GM12878 (cell line): ENCODE data around the gene STT3B. TPM values are rescaled to one million over a fixed set of nuclear protein-coding genes. Genes with fewer than 3 reads are reported as not detected.

Experiments used
- ATAC-seq: fragments of 200-7000 bp; cut with Tn5 transposase; 3 replicates; pipeline ENCODE4 v1.9.1; 2020; ENCODE audit warnings: mild to moderate bottlenecking, moderate library complexity
- BruUV-seq: library from RNA; stranded (reverse); fragments of 400-500 nt; replicated peaks from 2 replicates; lab custom pipeline; 2021; lab: Mats Ljungman, UMichigan
- CTCF ChIA-PET: fragments of 300-600 bp; sonication (Branson Sonifier 250); formaldehyde crosslinking; extraction: SDS; loops from one replicate; lab custom pipeline; 2021; ENCODE audit warnings: inconsistent platforms; lab: Yijun Ruan, JAX
- POLR2A ChIA-PET: fragments of 350-600 bp; formaldehyde crosslinking; extraction: SDS; loops from one replicate; lab custom pipeline; 2021; ENCODE audit warnings: inconsistent platforms; lab: Charles Lee
- RAD21 ChIA-PET: fragments of 300-600 bp; sonication (Branson Sonifier 250); formaldehyde crosslinking; loops from one replicate; lab custom pipeline; 2023; ENCODE audit warnings: antibody characterized with exemption; ENCODE audit not compliant: unreplicated experiment; lab: Charles Lee
- SMC1A ChIA-PET: fragments of 300-600 bp; sonication (Branson Sonifier 250); formaldehyde crosslinking; loops from one replicate; lab custom pipeline; 2023; ENCODE audit not compliant: unreplicated experiment, uncharacterized antibody; lab: Charles Lee
- DNase-seq: peaks from one replicate; pipeline ENCODE4 v3.0.0-alpha.2; 2011; ENCODE audit warnings: low read depth, low spot score
- FAIRE-seq: peaks from 3 replicates; lab custom pipeline; 2011; peaks lifted over from hg19 to GRCh38; lab: Jason Lieb, UNC
- H2AFZ ChIP-seq: 2 replicates; pipeline ENCODE4 v1.6.0; 2011; ENCODE audit warnings: low read depth, low read length, control low read depth; ENCODE audit not compliant: control insufficient read depth
- H3K27ac ChIP-seq: 2 replicates; pipeline ENCODE4 v1.5.1; 2011; ENCODE audit warnings: control low read depth; ENCODE audit not compliant: control insufficient read depth, insufficient read depth
- H3K27me3 ChIP-seq, 2 experiments: replicated peaks in 1 of 2; 2 replicates each; pipeline versions ENCODE4 v1.6.0 to v1.6.1; 2011; ENCODE audit warnings: low read length in 1 of 2; ENCODE audit not compliant: control insufficient read depth in 2 of 2, insufficient read depth in 2 of 2
- H3K36me3 ChIP-seq, 2 experiments: 2 replicates each; pipeline ENCODE4 v1.5.1; 2011; ENCODE audit warnings: low read length in 1 of 2; ENCODE audit not compliant: control insufficient read depth in 2 of 2, insufficient read depth in 2 of 2
- H3K4me1 ChIP-seq: 2 replicates; pipeline ENCODE4 v1.6.1; 2011; ENCODE audit warnings: mild to moderate bottlenecking, low read length, moderate library complexity, mixed read lengths; ENCODE audit not compliant: control insufficient read depth, insufficient read depth
- H3K4me2 ChIP-seq: 2 replicates; pipeline ENCODE4 v1.6.0; 2011; ENCODE audit warnings: control low read depth; ENCODE audit not compliant: control insufficient read depth, insufficient read depth
- H3K4me3 ChIP-seq: fragments of 200-600 bp; sonication (generic); 2 replicates; pipeline ENCODE4 v1.5.1; 2016
- H3K79me2 ChIP-seq: 2 replicates; pipeline ENCODE4 v1.6.0; 2011; ENCODE audit warnings: low read length; ENCODE audit not compliant: control insufficient read depth, insufficient read depth
- H3K9ac ChIP-seq: 2 replicates; pipeline ENCODE4 v1.8.0; 2011; ENCODE audit warnings: low read length, control low read depth, mixed read lengths; ENCODE audit not compliant: control insufficient read depth, insufficient read depth
- H3K9me3 ChIP-seq: replicated peaks from 3 replicates; pipeline ENCODE4 v1.5.1; 2011; ENCODE audit warnings: mild to moderate bottlenecking, low read length; ENCODE audit not compliant: control insufficient read depth, insufficient read depth
- H4K20me1 ChIP-seq: 2 replicates; pipeline ENCODE4 v1.6.0; 2011; ENCODE audit not compliant: control insufficient read depth, insufficient read depth
- CEBPZ ChIP-seq: fragments of 150-350 bp; IDR thresholded peaks from 2 replicates; pipeline ENCODE4 v1.6.1; 2016; ENCODE audit warnings: low read depth, low read length
- ELK1 ChIP-seq: IDR thresholded peaks from 2 replicates; pipeline ENCODE4 v1.6.1; 2012; ENCODE audit warnings: low read depth, low read length, improper control_type of control experiment
- FOS ChIP-seq: IDR thresholded peaks from 3 replicates; pipeline ENCODE4 v1.6.1; 2011; ENCODE audit warnings: borderline replicate concordance; ENCODE audit not compliant: insufficient read length; ENCODE audit errors: extremely low read depth
- JUND ChIP-seq: IDR thresholded peaks from 2 replicates; pipeline ENCODE4 v1.6.1; 2012; ENCODE audit warnings: low read depth, mild to moderate bottlenecking, low read length, improper control_type of control experiment, moderate library complexity
- KDM1A ChIP-seq: fragments of 200-600 bp; sonication (generic); IDR thresholded peaks from 2 replicates; pipeline ENCODE4 v1.6.1; 2016; ENCODE audit warnings: borderline replicate concordance
- POU2F2 ChIP-seq: IDR thresholded peaks from 3 replicates; pipeline ENCODE4 v1.6.1; 2011; ENCODE audit warnings: low read depth, mild to moderate bottlenecking, low read length, borderline replicate concordance
- RAD51 ChIP-seq: fragments of 450-650 bp; IDR thresholded peaks from 2 replicates; pipeline ENCODE4 v1.6.1; 2016; ENCODE audit warnings: moderate library complexity, mild to moderate bottlenecking, inconsistent platforms
- REST ChIP-seq: IDR thresholded peaks from 2 replicates; pipeline ENCODE4 v1.6.1; 2012; ENCODE audit warnings: mild to moderate bottlenecking, low read depth, low read length
- SRF ChIP-seq, 2 experiments: IDR thresholded peaks; 2 replicates each; pipeline ENCODE4 v1.6.1; 2011; ENCODE audit warnings: low read depth in 2 of 2, low read length in 2 of 2, mild to moderate bottlenecking in 1 of 2, moderate library complexity in 1 of 2
- ZBTB40 ChIP-seq: fragments of 450-650 bp; IDR thresholded peaks from 2 replicates; pipeline ENCODE4 v1.6.1; 2016; ENCODE audit warnings: mild to moderate bottlenecking, moderate library complexity, borderline replicate concordance
- WGBS: methylation state at CpG from one replicate; pipeline ENCODE4 v1.1.6; 2016; ENCODE audit warnings: low lambda C conversion rate; ENCODE audit not compliant: insufficient replicate concordance, insufficient coverage; ENCODE audit errors: missing lambda C conversion rate; 5-methylcytosine and 5-hydroxymethylcytosine counted together
- in situ Hi-C: fragments of 300-500 bp; cut with MboI; formaldehyde crosslinking; loops from 9 replicates; pipeline ENCODE4 v1.14.3; 2018; ENCODE audit warnings: mixed read lengths
- intact Hi-C: fragments of 100-400 bp; cut with micrococcal nuclease; formaldehyde crosslinking; loops from one replicate; pipeline ENCODE4 v1.14.2; 2022; ENCODE audit not compliant: unreplicated experiment
- polyA plus RNA-seq, 11 experiments: library from polyadenylated mRNA; depleted of rRNA in 4 of 11; unstranded in 6 of 11; stranded (reverse) in 5 of 11; fragments of >200 nt; fragmentation: Nextera tagmentation in 4 of 11; fragmentation: Illumina TruSeq in 1 of 11; extraction: Ambion mirVana in 4 of 11; extraction: Trizol in 1 of 11; gene quantifications; 1 replicate in 1 of 11; 2 replicates in 10 of 11; pipeline versions ENCODE4 v1.2.1 to v1.2.3, GENCODE V29; 2011 to 2016; ENCODE audit warnings: inconsistent platforms in 2 of 11, missing spikeins in 2 of 11, low read depth in 1 of 11
- total RNA-seq, 4 experiments: library from RNA; depleted of rRNA in 3 of 4; stranded (reverse); fragments of >200 nt in 3 of 4; fragmentation: Illumina TruSeq in 1 of 4; extraction: Trizol in 1 of 4; gene quantifications; 2 replicates each; pipeline versions ENCODE4 v1.2.1 to v1.2.3, GENCODE V29; 2013 to 2021

STT3B gene
- total and polyA plus RNA-seq, 10 of the 15 experiments (the other 5 are each of a cell fraction or from before 2014, with no cell fraction given): 19.9 to 208 (median 79.6) TPM

- no peaks in the 10 kb centered on the region for H3K9me3 ChIP-seq
- ATAC-seq (no peak), FAIRE-seq (no peak), DNase-seq (no peak)
- peak overlapping the region; percentile 92 for H3K27ac ChIP-seq
- H2AFZ ChIP-seq: peak overlapping the region; percentile 62; the same call in 1 of the 2 replicates
- no TSS peak for BruUV-seq
- H3K36me3 ChIP-seq: no peaks in the 10 kb centered on the region; a peak in 1 of 4 replicates
- SMC1A ChIA-PET: interaction anchor here (0.6 to 4.3 kb wide), 31 partner anchors 9 to 397 kb away, joined by 3 to 56 read pairs (median 4); no protein-coding TSS in a partner anchor
- intact Hi-C loops: loop anchor here (5.0 to 10.0 kb wide), 5 partner anchors 69 to 764 kb away; no protein-coding TSS in a partner anchor
- in situ Hi-C loops: loop anchor here (10.0 kb wide), 1 partner anchor 286 kb away; no protein-coding TSS in a partner anchor
- CTCF ChIA-PET: interaction anchor here (0.6 to 2.0 kb wide), 13 partner anchors 8 to 238 kb away, joined by 3 to 8 read pairs (median 4); no protein-coding TSS in a partner anchor
- H3K9ac ChIP-seq: peak overlapping the region; percentile 80
- no peaks in the 10 kb centered on the region for H3K27me3 ChIP-seq
- POLR2A ChIA-PET: interaction anchor here (0.5 to 4.1 kb wide), 16 partner anchors 9 to 315 kb away, joined by 3 to 69 read pairs (median 5); no protein-coding TSS in a partner anchor
- peak overlapping the region; percentile 79 for H3K4me2 ChIP-seq
- RAD21 ChIA-PET: interaction anchor here (0.7 to 8.0 kb wide), 14 partner anchors 8 to 763 kb away, joined by 3 to 88 read pairs (median 5); no protein-coding TSS in a partner anchor
- H3K4me3 ChIP-seq: peak overlapping the region; percentile 78
- H4K20me1 ChIP-seq: no peaks in the 10 kb centered on the region
- H3K4me1 ChIP-seq: 0 out of 2 replicates have a peak, but pooled peaks cover 2% of the 10 kb centered on the region
- WGBS: 39% methylated on average over 4 of the region's 4 CpGs
- H3K79me2 ChIP-seq: peaks cover 46% of the 10 kb centered on the region
- TF ChIP-seq ELK1: no peak
- TF ChIP-seq FOS: no peak
- no peak for TF ChIP-seq SRF (IDR thresholded peaks at IDR 0.05; ENCODE audit: low read depth in 2 of 2, low read length in 2 of 2)
- TF ChIP-seq CEBPZ: no peak
- no peak for TF ChIP-seq ZBTB40
- TF ChIP-seq RAD51: no peak
- no peak for TF ChIP-seq POU2F2
- TF ChIP-seq JUND: no peak
- TF ChIP-seq REST: no peak
- TF ChIP-seq KDM1A: no peak
Observed at GRCh38 chr3:31530960-31531335, 1.8 kb upstream of the STT3B start.
